C4-2B (cell line): Measurements from ENCODE around the gene HOXD8.

Experiments
- CTCF ChIP-seq: fragments of 450-650 bp; conservative IDR thresholded peaks from 2 replicates; pipeline ENCODE4 v1.5.1; 2017; ENCODE audit warnings: mild to moderate bottlenecking
- ZFX ChIP-seq: fragments of 450-650 bp; IDR thresholded peaks from 2 replicates; pipeline ENCODE4 v1.6.1; 2017

GRCh38 chr2:176110415-176111308, 18.8 kb upstream of the HOXD8 start:
- no peak for TF ChIP-seq CTCF
- no peak for TF ChIP-seq ZFX
